Dermis microvascular lymphatic vessel endothelial cell (primary cell): Measurements from ENCODE around the gene MARCHF6. TPM values are rescaled to one million over a fixed set of nuclear protein-coding genes. Genes with fewer than 3 reads are reported as not detected.
"Not testable (repeated sequence)": the region's sequence is repeated elsewhere in the genome, so short reads cannot be mapped to it uniquely, and the experiment has no call there.

Experiments used
- DNase-seq, 2 donors: peaks; one replicate each; pipeline versions ENCODE4 v3.0.0 to v3.0.0-alpha.2; 2010; ENCODE audit warnings: low read depth in 2 of 2
- total RNA-seq: library from RNA; depleted of rRNA; stranded (reverse); fragments of >200 nt; gene quantifications from 2 replicates; pipeline ENCODE4 v1.2.1, GENCODE V29; 2014

The MARCHF6 gene
- total RNA-seq, 1 donor from 2014 or later: 34.5 TPM

GRCh38 chr5:10348258-10348657, 5.2 kb upstream of the MARCHF6 start:
- DNase-seq: no peak

DNA sequence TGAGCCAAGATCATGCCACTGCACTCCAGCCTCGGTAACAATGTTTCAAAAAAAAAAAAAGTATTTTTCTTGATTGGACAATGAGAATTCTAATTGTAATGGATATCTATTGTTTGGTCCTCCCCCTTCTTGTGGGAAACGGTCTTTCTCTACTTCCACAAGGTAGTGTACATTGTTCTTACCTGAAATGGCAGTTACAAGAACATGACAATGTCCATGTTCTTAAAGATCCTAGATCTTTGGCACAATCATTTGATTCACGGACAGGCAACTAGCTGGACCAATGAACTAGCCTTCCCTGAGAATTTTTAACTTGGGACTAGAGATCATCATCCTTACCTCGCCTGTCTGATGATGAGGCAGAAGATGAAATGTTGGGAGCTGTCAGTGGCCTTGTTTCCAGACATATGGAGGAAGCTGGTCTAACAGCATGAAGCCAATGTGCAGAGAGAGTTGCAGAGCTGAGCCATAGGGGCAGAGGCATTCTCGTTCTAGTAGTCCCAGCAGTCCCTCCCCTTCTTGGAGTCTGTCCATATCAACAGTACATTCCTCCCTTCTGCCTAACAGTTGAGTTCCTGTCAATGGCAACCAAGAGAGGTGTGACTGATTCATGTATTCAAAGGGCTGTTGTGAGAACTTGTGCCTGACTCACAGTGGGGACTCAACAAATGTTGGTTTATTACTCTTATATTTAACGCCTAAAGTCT, 2.1 kb upstream of the MARCHF6 start:
- DNase-seq: peak; percentile 64 to 66

- DNase-seq: no peak
These were observed 1.6 kb upstream of the MARCHF6 start for GRCh38 chr5:10351919-10352318.

DNA sequence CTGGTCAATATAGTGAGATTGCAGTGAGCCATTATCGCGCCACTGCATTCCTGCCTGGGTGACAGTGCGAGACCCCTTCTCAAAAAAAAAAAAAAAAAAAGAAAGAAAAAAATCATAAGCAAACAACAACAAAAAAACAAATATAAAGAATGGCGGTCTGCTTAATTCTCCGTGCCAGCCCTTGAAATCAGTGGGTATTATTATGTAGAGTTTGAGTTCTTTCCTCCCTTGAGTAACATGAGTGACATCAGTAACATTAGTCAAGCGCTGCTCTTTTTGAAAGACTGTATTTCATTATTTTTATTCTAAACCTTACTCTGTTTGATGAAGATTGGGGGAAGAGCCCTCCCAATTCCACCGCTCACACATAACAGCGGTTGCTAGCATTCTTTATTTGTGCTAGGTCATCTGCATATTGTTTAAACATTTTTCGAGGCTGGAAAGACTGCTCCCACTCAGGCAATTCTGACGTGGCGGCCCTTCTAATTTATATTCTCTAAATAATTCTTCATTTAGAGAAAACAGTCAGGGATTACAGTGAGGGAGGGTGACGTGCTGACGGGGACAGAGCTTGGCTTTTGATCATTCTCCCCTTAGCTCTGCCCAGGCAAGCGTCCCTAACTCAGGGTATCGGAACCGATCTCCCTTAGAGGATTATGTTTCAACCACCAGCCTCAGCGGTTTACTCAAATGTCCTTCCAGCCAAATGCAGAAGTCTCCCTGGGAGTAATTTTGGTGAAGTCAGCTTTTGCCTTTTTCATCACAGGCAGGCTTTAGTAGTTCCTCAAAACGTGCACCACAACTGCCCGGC, 860 bp upstream of the MARCHF6 start:
- peak in 1 of 2 donors; percentile 22 for DNase-seq

DNA sequence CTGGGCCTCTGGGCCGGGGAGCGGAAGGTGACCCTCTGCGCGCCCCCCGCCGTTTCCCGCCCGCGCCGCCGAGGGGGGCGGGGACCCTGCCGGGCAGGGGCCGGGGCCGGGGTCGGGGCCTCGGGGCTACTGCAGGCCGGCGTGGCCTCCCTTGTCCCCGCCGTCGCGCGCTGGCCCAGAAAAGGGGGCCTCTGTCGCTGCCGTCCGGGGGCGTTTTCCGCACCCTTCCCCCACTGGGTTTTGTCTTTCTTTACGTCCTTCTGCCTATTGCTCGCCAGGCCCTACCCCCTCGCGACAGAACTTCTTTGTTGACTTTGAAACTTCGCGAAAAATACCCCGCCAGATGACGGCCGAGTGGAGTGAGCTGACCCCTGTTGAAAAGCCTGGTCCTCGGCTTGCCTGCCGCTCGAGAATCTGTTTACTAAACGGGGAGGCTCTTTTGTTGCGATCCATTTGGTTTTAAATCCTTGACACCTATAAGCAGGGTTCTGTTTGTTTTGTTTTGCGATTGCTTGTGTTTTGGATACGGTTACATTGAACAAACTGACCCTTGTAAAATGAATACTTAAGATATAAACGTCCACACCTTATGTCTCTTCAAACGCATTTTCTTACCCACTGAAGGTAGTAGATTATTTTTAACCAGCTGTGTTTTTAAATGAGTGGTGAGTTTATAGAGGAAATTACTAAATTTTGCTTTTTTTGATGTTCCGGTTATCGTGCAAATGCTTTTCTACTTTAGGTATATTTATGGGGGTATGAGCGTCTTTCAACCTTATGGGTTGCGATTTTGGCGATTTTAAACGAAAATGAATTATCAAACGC, 765 bp downstream of the MARCHF6 start:
- DNase-seq: peak; percentile 24 to 75

DNA sequence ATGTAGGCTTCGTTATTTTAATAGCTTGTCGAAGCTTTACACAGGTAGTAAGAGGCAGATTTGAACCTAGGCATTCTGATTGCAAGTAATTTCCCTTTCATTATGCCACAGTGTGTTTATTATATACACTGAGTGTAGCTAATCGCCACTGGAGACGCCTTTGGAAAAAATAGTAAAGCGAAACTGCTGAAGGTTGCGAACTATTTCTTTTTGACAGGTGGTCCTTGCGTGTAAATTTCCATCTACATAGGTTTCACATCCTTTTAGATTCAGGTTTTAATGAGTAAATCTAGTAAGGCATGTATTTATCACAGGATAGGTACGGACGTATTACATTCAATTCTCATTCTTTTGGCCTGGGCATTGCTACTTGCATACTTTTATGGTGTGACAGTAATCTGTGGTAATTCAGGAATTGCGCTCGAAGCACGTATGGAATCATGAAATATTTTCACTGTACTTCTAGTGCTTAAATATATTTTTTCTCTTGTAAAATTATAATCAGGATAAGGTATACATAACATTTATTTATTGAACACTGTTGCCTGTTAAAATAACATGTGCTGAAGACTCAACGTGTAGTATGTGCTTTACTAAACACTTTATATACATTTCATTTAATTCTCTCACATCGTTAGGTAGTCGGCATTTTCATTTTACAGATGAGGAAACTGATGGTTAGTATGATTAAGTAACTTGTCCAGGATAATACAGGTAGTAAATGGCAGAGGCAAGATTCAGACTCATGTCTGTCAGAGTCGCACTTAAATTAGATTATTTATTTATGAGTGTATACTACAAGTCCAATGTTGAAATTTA, 1.8 kb downstream of the MARCHF6 start:
- DNase-seq: peak; percentile 36 to 48

DNA sequence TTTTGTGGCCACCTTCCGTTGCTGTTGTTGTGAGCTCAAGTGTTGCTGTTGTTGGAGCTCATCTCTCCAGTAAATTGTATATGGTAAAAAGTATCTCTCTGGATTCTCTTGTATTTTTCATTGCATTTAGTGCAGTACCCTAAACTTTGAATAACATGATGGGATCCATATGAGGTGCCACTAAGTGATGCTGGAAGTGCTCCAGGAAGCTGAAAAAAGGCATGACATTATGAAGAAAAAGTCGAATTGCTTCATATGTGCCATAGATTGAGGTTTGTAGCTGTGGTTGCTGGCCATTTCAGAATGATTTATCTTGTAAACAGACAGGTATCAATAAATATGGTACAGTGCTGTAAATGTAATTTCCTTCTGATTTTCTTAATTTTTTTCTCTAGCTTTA, 5.5 kb downstream of the MARCHF6 start:
- no peak for DNase-seq

- no peak for DNase-seq
These were observed 7.2 kb downstream of the MARCHF6 start for GRCh38 chr5:10360686-10361085.

- DNase-seq: no peak
These were observed 10.2 kb downstream of the MARCHF6 start for GRCh38 chr5:10363519-10364185.

- no peak for DNase-seq
These were observed 10.7 kb downstream of the MARCHF6 start for GRCh38 chr5:10364186-10364689.

- no peak for DNase-seq
These were observed 12.3 kb downstream of the MARCHF6 start for GRCh38 chr5:10365782-10366181.

DNA sequence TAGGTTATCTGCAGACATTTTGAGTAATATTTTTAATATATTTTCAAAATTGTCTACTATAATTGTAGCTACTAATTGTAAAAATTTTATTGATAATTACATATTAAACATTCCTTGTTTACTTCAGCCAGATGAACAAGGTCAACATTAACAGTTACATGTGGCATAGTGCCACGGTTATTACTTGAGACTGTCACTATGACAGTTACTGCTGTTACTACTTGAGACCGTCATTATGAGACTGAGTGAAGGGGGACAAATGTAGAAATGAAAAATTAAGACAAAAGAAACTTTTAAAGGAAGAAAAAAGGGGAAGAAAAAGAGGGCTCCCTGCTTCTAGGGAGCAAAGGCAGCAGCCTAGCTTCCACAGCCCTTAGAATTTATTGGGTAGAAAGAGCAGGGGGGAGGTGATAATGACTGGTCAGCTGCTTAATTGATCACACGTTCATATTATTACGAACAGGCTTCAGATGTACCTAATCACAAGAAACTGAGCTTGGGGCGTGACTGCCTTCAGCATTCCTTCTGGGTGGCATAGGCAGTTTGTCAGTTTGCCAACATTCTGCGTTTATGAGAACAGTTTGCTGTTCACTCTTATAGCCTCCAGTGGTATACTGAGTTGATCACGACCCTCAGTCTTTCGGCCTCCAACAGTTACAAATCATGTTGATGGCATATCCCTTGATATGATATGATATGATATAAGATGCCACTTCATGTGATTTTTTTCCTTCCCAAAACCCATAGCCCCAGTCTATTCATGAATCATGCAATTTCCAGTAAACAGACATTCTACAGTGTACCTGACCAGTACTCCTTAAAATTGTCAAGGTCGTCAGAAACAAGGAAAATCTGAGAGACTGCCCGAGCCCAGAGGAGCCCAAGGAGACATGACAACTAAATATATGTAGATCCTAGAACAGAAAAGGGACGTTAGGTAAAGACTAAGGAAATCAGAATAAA, 13.1 kb downstream of the MARCHF6 start:
- DNase-seq: no peak

GRCh38 chr5:10367579-10367978, 14.1 kb downstream of the MARCHF6 start:
- no peak for DNase-seq

DNA sequence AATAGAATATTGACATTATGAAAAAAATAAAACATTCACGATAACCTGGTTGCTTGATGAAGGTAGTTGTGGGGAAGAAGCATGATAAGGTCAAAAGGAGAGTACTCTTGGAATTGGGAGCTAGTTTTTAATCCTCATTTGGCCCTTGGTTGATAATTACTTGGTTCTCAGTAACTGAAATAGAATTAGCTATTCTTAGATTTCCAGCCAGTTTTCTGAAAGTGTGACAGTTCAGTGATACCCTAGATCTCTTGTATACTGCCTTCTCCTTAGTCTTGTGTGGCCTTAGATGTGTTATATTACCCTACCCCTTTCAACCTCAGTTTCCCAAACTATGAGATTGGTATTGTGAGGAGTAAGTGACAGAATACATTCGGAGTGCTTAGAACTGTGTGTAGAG, 17.4 kb downstream of the MARCHF6 start:
- DNase-seq: no peak

DNA sequence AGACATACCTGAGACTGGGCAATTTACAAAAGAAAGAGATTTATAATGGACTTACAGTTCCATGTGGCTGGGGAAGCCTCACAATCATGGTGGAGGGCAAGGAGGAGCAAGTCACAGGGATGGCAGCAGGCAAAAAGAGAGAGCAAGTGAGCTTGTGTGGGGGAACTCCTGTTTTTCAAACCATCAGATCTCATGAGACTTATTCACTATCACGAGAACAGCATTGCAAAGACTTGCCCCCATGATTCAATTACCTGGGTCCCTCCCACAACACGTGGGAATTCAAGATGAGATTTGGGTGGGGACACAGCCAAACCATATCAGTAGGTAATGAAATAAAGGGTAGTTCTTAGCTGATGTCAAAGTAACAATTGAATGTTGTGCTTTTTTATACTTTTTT, 17.9 kb downstream of the MARCHF6 start:
- DNase-seq: not testable (repeated sequence)

GRCh38 chr5:10372726-10373709, 19.5 kb downstream of the MARCHF6 start:
- no peak for DNase-seq

DNA sequence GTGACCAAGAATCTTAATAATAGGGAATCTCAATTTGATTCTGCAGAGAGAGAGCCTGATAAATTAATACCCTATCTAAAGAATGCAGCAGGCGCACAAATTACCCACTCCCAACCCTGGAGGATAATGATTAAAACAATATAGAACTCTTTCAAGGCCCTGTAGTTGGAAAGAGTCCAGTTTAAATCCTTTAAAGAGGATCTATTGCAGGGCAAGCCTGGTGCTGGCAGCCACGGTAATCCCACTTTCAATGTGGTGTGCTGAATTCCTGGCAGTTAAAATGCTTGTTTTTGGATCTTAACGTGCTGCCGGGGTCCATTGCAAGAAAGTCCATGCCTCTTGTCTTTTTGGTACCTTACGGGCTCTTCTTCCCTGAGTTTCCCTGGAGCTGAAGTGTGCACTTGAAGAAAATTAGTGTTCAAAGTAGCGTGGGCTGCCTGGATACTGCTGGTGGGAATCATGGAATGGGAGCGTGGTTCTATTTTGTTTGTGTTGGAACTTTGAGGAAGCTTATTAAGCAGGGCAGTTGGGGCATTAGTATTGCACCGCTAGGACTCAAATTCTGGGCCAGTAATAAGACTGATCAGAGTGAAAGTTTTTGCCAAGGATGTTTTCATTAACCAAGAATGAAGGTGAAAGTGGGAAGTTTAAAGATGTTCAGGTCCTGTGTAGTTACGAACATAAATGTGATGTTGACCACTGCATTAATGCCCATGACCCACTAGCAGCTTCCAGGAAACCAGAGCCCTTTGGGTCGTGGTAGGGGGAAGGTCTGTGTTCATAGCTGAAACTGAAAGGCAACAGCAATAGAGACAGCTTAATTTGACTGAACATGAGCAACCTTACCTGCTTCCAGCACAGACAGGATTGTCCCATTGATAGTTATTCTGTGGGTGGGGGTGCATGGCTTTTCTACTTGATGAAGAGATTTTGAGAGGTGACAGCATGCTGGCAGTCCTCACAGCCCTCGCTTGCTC, 20.8 kb downstream of the MARCHF6 start:
- DNase-seq: no peak
